GM21529 (cell line): ENCODE results near the gene MTF1.

Experiments used
- ATAC-seq: cut with Tn5 transposase; IDR thresholded peaks from one replicate; pipeline ENCODE4 v1.9.1; 2021; ENCODE audit not compliant: unreplicated experiment

MTF1 gene

DNA sequence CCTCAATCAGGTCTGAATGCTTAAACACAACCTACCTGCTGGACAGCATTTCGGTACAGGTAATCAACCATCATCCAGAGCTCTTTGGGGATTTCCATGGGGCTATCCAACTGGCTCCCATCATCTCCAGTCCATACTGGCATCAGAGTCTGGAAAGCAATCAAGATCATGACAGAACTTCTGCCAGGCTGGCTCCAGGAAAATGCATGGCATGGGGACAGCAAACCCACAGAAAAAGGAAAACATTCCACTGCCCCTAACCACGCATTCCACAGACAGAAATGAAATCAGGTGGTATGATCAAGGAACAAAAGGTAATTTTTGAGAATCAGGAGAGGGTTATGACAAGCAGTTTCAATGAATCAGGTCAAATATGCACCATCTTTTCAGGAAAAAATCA, 9.1 kb upstream of the MTF1 start:
- no peak for ATAC-seq

- ATAC-seq = no peak
These were observed 8.4 kb upstream of the MTF1 start for GRCh38 chr1:37867784-37868183.

DNA sequence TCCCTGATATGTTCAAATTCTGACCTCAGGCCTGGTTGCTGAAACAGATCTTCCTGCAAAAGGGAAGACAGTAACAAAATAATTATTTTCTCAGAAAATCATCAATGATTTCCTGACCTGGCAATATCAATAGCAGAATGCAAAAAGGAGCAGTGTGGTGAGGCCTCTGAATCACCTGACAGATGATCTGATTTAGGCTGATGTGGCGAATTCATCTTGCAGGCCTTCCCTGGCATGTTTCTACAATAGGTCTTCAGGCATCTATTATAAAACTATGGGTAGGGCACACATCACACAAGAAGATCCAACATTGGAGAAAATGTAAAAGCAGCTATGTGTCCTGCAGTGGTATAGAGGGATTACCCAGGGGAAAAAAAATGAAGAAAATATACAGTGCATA, 7.1 kb upstream of the MTF1 start:
- no peak for ATAC-seq

DNA sequence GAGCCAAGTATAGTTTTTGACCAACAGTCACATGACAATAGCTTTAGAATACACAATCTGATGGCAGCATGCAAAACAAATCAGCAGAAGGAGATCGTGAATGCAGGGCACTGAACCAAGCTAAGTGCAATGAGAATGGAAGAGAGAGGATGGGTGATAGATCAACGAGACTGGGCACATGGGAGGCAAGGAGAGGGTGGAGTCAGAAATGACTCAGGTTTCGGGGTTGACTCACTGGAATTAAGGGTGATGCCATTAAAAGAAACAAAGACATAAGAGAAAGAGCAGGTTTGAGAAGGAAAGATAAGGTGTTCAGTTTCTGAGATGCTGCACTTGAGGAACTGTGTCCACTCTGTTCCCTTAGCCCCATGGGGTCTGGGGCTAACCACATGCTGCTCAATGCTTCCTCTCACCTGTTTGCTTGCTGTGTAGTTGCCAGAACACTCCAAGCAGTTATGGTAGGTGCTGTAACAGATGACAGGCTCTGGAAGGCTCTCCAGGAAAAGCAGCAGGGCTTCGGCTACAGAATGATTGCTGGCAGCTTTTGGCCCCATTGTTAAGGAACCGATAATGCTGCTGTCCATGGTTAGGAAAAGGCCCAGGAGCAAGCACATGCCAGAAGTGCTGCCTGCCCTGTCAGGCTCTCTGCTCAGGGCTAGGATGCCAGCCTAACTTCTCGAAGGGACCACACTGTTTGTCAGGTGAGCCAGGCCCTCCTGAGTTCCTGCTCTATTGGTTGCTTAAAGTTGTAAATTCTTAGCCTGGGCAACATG, 6.1 kb upstream of the MTF1 start:
- ATAC-seq = no peak

GRCh38 chr1:37862330-37862729, 2.9 kb upstream of the MTF1 start:
- ATAC-seq = no peak

DNA sequence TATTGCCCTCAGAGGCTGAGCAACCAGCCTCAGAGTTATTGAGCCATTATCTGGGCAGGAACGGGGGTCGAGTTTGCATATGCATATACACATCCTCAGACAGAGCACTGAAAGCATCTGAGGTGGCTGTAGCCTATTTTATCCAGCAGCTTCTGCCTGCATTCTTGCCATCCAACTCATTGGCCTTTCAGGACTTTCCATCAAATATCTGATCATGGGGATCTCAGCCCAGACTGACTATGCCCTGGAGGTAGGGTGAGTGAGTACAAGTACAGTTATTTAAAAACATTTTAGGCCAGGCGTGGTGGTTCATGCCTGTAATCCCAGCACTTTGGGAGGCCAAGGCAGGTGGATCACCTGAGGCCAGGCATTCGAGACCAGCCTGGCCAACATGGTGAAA, 1.8 kb upstream of the MTF1 start:
- ATAC-seq = no peak

- no peak for ATAC-seq
These were observed 914 bp upstream of the MTF1 start for GRCh38 chr1:37860346-37860666.

DNA sequence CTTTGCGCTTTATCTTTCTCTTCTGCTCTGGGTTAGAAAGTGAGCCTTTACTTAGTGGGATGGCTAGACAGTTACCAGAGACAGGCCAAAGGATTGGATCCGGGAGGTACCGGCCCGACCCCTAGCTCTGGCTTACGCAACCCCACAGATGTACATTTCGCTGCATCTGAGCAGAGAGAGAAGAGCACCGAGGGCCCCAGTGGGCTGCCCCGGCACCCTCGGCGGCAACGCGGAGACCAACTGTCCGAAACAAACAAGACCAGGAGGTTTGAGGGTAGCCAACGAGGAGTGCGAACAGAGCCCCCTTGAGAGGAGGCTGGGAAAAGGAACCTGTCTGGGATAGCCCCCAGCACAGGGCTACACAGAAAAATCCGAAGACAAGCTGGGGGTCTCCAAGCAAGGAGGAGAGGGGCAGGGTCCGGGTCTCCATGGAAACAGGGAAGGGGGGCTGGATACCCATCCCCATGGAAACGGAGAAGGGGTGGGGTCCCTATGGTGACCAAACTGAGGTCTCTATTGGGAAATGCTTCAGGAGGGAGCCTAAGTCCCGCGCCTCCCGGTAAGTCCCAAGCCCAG, 373 bp downstream of the MTF1 start:
- ATAC-seq = peak; percentile 19

DNA sequence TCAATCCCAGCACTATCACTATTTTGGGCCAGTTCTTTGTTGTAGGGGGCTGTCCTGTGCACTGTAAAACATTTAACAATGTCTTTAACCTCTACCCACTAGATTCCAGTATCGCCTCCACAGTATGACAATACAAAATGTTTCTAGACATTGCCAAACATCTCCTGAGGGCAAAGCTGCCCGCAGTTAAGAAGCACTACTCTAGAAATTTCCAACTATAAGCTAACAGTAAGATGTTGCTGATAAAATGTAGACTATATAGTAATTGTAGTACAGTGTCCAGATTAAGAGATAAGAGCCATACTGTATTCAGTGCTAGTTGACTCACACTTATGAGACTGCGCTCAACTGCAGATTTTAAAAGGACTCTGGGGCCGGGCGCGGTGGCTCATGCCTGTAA, 5.0 kb downstream of the MTF1 start:
- no peak for ATAC-seq

GRCh38 chr1:37853157-37853556, 6.2 kb downstream of the MTF1 start:
- no peak for ATAC-seq

DNA sequence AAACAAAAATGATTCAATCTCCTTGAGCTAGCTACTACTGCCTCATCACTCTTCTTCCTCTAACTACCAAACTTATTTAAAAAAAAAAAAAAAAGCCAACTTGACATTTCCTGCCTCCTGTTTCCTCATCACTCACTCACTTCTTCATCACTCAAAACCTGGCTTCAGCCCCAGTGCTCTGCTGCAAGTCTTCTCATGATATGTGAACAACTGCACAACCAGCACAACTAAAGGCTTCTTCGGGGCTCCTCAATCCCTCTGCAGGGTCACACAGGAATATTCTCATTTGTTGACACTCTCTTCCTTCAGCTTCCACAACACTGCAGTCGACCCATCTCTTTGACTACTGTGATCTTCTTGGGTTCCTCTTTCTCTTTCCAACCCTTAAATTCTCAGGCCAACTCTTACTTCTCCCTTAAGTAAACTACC, 7.6 kb downstream of the MTF1 start:
- ATAC-seq = no peak

- ATAC-seq = no peak
These were observed 8.1 kb downstream of the MTF1 start for GRCh38 chr1:37851262-37851661.

DNA sequence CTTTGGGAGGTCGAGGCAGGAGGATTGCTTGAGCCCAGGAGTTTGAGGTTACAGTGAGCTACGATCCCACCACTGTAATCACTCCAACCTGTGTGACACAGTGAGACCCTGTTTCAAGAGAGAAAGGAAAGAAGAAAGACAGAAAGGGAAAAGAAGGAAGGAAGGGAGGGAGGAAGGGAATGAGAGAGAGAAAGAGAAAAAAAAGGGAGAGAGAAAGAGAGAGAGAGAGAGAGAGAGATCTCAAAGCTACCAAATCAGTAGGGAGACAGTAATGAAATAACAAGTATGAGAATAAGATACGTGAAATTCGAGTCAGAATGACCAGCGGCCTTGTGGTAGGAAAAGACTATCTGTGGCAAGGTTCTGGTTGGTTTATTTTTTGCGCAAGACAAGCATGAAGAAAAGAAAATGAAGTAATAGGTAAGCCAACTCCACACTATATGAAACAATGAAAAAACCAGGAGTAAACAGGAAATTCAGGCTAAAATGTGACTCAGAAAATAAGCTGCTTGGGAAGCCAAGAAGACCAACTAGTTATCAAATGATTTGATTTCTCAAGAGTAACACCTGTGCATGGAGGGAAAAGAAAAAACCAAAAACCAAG, 8.9 kb downstream of the MTF1 start:
- no peak for ATAC-seq

GRCh38 chr1:37849480-37849879, 9.9 kb downstream of the MTF1 start:
- ATAC-seq = no peak

- ATAC-seq = no peak
These were observed 12.6 kb downstream of the MTF1 start for GRCh38 chr1:37846647-37847339.

DNA sequence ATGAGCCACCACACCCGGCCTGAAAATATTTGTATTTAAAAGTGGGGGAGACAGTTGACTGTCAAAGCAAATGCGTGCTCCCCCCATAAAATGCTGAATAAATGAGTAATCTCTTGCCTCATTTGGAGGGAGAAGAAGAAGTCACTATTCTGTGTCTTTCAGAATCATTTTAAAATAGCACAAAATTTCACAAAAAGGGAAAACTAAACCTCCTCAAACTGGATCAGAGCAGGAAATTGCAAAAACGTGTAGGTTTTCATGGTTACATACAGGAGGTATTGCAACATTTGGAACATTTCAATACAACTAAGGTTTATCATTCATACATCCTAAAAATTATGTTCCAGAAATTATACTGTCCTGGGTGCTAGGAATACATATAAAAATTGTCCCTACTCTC, 13.6 kb downstream of the MTF1 start:
- no peak for ATAC-seq

GRCh38 chr1:37845049-37845646, 14.2 kb downstream of the MTF1 start:
- no peak for ATAC-seq

GRCh38 chr1:37844536-37844935, 14.9 kb downstream of the MTF1 start:
- no peak for ATAC-seq

- no peak for ATAC-seq
These were observed 17.7 kb downstream of the MTF1 start for GRCh38 chr1:37841652-37842051.

DNA sequence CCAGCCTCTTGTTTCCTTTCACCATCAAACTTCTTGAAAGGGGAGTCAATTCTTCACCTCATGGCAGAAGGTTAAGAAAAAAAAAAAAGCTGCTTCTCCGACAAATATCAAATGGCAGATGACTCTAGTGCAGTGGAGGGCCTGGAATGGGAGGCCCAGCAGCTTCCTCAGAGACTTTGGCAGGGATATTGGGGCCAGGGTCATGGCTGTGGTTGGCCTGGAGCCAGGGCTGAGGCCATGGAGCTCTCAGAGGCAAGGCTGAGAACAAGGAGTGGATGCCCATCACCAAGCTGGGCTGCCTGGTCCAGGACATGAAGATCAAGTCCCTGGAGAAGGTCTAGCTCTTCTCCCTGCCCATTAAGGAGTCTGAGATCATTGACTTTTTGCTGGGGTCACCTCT, 18.7 kb downstream of the MTF1 start:
- no peak for ATAC-seq

DNA sequence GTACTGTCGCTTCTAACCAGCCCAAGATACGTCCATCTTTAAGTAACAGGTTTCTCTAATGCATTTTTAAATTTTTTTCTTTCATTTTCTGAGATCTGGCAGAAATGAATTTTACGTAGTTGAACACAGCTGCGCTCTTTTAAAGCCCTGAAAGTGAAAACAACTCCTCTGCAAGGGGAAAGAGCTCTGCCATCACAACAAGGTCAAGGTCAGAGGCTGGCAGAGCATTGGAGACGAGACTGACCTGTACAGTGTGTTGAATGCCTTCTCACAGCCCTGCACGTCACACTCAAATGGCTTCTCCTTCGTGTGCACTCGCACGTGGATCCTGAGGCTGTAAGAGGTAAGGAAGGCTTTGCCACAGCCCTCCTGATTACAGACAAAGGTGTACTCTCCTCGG, 19.7 kb downstream of the MTF1 start:
- ATAC-seq = no peak

GRCh38 chr1:37836788-37837187, 22.6 kb downstream of the MTF1 start:
- no peak for ATAC-seq
